ENCODE measurements around the gene FAM221A.
A peak's percentile ranks its signal among the peaks of the same experiment; 100 is the strongest.
"Not testable (repeated sequence)": the region's sequence is repeated elsewhere in the genome, so short reads cannot be mapped to it uniquely, and the experiment has no call there.

The FAM221A gene

GRCh38 chr7:23709081-23709750 is 29.2 kb downstream of the FAM221A start:
- DNase-seq = no peak

GRCh38 chr7:23710000-23710399 is 30.0 kb downstream of the FAM221A start, which contains the start of gene STK31:
STK31 (plus strand) TSS chr7:23710219; CDS start chr7:23710286, 67 bp downstream.
- DNase-seq = no peak

DNA sequence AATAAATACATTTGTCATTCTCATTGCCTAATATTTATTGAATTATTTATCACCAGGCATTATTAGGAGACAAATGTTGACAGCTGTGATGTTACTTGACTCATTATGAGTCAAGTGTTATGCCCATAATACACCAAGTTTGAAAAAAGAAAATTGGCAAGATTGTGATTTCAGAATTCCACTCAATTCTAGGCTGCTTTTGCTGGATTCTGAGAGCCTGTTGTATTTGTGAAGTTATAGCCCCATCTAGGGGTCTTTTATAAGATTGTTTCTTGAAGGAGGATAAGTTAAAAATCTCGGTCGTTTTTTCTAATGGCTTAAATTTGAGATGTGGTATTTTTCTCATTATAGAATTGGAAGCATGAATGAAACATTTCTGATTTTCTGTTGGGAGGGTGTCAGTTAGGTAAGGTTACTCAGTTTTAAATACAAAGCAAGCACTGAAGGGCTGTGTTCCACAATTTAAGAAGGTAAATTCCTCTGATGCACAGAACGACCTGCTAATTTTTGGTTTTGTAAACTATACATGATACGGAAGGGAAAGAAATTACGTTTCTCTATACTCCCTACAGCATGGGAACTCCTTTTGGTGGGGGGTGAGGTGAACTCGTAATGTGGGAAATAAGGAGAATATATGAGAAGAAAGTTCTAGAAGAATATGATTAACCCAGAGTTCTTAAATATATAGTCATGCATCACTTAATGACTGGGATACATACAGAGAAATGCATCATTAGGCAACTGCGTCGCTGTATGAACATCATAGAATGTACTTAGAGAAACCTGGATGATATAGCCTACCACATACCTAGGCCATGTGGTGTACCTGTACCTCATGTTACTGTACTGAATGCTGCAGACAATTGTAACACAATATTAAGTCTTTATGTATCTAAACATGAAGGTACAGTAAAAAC is 32.6 kb downstream of the FAM221A start:
- DNase-seq = peak; percentile 16

DNA sequence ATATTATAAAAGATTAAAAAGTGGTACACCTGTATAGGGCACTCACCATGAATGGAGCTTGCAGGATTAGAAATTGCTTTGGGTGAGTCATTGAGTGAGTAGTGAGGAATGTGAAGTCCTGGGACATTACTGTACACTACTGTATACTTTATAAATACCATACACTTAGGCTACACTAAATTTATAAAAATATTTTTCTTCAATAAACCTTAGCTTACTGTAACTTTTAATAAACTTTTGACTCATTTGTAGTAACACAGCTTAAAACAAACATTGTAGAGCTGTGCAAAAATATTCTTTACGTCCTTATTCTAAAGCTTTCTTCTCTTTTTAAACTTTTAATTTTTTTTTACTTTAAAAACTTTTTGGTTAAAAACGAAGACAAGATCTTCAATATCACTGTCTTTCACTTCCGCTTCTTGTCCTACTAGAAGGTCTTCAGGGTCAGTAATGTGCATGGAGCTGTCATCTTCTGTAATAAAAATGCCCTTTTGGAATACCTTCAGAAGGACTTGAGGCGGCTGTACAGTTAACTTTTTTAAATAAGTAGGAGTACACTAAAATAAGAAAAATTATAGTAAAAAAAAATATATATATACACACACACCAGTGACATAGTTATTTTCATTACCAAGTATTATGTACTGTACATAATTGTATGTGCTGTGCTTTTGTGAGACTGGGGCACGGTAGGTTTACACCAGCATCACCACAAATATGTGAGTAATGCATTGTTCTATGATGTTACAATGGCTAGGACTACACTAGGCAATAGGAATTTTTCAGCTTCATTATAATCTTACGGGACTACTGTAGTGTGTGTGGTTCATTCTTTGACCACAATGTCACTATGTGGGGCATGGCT is 33.5 kb downstream of the FAM221A start:
- no peak for DNase-seq

- no peak for DNase-seq
Observed at GRCh38 chr7:23714150-23714464, 34.1 kb downstream of the FAM221A start.

- DNase-seq = no peak
Observed at GRCh38 chr7:23714579-23714978, 34.6 kb downstream of the FAM221A start.

- no peak for DNase-seq
Observed at GRCh38 chr7:23715099-23715498, 35.1 kb downstream of the FAM221A start.

- DNase-seq = no peak
Observed at GRCh38 chr7:23717788-23718187, 37.8 kb downstream of the FAM221A start.

GRCh38 chr7:23721456-23721855 is 41.5 kb downstream of the FAM221A start:
- no peak for DNase-seq

DNA sequence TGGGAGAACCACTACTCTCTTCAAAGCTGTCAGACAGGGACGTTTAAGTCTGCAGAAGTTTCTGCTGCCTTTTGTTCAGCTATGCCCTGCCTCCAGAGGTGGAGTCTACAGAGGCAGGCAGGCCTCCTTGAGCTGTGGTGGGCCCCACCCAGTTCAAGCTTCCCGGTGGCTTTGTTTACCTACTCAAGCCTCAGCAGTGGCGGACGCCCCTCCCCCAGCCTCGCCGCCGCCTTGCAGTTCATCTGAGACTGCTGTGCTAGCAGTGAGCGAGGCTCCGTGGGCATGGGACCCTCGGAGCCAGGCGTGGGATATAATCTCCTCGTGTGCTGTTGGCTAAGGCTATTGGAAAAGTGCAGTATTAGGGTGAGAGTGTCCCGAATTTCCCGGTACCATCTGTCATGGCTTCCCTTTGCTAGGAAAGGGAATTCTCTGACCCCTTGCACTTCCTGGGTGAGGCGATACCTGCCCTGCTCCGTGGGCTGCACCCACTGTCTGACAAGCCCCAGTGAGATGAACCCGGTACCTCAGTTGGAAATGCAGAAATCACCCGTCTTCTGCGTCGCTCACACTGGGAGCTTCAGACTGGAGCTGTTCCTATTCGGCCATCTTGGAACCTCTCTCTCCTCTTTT is 42.7 kb downstream of the FAM221A start:
- not testable (repeated sequence) for DNase-seq

DNA sequence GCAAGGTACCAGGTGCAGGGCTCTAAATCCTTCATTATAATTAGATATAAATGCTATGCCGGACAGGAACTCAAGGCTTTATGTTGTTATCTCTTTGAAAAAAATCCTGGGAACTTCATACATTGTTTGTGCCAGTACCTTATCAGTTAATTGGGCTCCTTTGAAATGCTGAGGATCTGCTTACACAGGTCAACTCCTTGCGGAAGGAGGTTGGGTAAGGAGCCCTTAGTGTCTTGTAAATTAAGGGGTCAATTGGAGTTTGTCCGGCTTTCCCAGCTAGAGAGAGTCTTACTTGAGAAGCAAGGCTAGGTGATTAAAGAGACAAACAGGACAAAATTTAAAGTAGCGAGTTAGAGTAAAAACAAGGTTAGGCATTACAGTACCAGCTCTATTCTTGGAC is 44.1 kb downstream of the FAM221A start:
- not testable (repeated sequence) for DNase-seq

DNA sequence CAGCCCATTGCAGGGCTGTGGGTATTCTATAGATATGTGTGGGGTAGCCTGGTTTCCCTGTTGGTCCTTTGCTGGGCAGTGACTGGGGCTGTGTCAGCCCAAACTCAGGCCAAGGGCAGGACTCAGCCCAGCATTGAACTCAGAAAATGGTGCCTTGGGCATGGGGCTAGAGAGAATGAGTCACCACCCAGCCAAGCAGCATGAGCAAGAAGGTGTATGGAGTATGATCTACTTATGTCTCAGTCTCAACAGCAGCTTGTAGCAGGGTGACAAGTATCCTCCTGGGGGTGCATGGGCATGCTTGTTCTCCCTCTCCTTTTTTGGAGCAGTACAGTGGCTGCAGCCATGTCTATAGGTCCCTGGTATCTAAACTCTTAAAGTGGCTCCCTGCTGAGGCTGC is 62.1 kb downstream of the FAM221A start:
- DNase-seq = no peak

DNA sequence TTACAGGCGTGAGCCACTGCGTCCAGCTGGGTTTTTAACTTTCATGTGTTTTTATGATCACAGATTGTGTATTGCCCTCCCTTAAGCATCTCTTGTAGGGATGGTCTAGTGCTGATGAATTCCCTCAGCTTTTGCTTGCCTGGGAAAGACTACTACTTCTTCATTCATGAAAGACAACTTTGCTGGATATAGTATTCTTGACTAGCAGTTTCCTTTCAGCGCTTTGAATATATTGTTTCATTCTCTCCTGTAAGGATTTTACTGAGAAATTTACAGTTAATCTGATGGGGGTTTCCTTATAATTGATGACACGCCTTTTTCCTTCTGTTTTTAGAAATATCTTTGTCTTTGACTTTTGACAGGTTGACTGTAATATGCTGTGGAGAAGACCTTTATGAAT is 63.2 kb downstream of the FAM221A start:
- DNase-seq = no peak

- no peak for DNase-seq
Observed at GRCh38 chr7:23746629-23747028, 66.6 kb downstream of the FAM221A start.

DNA sequence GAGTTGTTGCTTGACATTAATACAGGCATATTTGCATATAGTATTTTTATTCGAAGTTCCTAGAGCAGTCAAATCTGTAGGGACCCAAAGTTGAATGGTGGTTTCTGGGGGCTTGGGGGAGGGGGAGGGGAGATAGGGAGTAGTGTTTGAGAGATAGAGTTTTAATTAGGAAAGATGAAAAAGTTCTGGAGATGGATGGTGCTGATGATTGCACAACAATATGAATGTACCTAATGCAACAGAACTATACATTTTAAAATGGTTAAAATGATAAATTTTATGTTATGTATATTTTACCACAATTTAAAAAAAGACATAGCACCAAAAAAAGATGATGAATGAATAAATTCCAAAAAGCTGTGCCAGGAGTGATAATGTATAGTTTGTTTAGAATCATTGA is 71.9 kb downstream of the FAM221A start:
- DNase-seq = no peak

Measured in NCI-H2081 treated with DMSO at 0.1 percent for 48 hours (cell line).